ENCODE data around the gene CALHM4.

- TF ChIP-seq CTCF (IDR thresholded peaks at IDR 0.05): no peak
- no peak for TF ChIP-seq POLR2A (IDR thresholded peaks at IDR 0.05)
These were observed 34.8 kb upstream of the CALHM4 start for GRCh38 chr6:116518621-116519368.

Measured in right lobe of liver (tissue), 4 donors.